OCI-LY3 (cell line): Measurements from ENCODE around the gene RHBDD1.

Experiments used
- H2AFZ ChIP-seq: fragments of 200-600, 300-600 bp; shearing (Covaris generic); 2 replicates; pipeline ENCODE4 v1.6.0; 2014; ENCODE audit warnings: antibody characterized with exemption, low read depth, low read length
- H3K27ac ChIP-seq: fragments of 200-600, 300-600 bp; sonication (generic); 2 replicates; pipeline ENCODE4 v1.5.1; 2014; ENCODE audit warnings: mild to moderate bottlenecking, low read length, moderate library complexity, mixed read lengths
- H3K27me3 ChIP-seq: fragments of 200-600, 300-600 bp; sonication (generic); 2 replicates; pipeline ENCODE4 v1.6.1; 2014; ENCODE audit warnings: low read depth, low read length, mixed read lengths
- H3K36me3 ChIP-seq: fragments of 200-600, 300-600 bp; sonication (generic); replicated peaks from 2 replicates; pipeline ENCODE3; 2014; ENCODE audit warnings: low read depth, low read length, mixed read lengths
- H3K4me1 ChIP-seq: fragments of 300-600, 200-600 bp; sonication (generic); 2 replicates; pipeline ENCODE4 v1.6.1; 2014; ENCODE audit warnings: low read length, mixed read lengths
- H3K4me2 ChIP-seq: fragments of 200-600, 300-600 bp; sonication (generic); 2 replicates; pipeline ENCODE4 v1.6.1; 2014; ENCODE audit warnings: low read length, mixed read lengths
- H3K4me3 ChIP-seq: fragments of 300-600, 200-600 bp; sonication (generic); 2 replicates; pipeline ENCODE4 v1.5.1; 2014; ENCODE audit warnings: antibody characterized with exemption, mild to moderate bottlenecking, low read length, moderate library complexity
- H3K79me2 ChIP-seq: fragments of 300-600, 200-600 bp; shearing (Covaris generic); 2 replicates; pipeline ENCODE4 v1.6.1; 2014; ENCODE audit warnings: mild to moderate bottlenecking, low read length, mixed read lengths
- H3K9ac ChIP-seq: fragments of 300-600, 200-600 bp; shearing (Covaris generic); 2 replicates; pipeline ENCODE4 v1.6.0; 2014; ENCODE audit warnings: mild to moderate bottlenecking, low read length, moderate library complexity
- H3K9me3 ChIP-seq: fragments of 200-600, 300-600 bp; shearing (Covaris generic); 2 replicates; pipeline ENCODE4 v1.6.1; 2014; ENCODE audit warnings: low read length, mixed read lengths; ENCODE audit not compliant: insufficient read depth
- H4K20me1 ChIP-seq: fragments of 200-600, 300-600 bp; sonication (generic); 2 replicates; pipeline ENCODE4 v1.6.1; 2016; ENCODE audit warnings: low read length, mixed read lengths; ENCODE audit not compliant: insufficient read depth
- CTCF ChIP-seq: fragments of 200-600, 300-600 bp; sonication (generic); IDR thresholded peaks from 2 replicates; pipeline ENCODE4 v1.5.1; 2014; ENCODE audit warnings: antibody characterized with exemption, low read length, low read depth
- EZH2phosphoT487 ChIP-seq: fragments of 200-600 bp; shearing (Covaris generic); IDR thresholded peaks from 2 replicates; pipeline ENCODE4 v1.6.1; 2018; ENCODE audit warnings: antibody characterized with exemption, mixed run types, low read depth

RHBDD1 gene

GRCh38 chr2:226934546-226935201, 98.8 kb downstream of the RHBDD1 start:
- peaks cover 7% of the 10 kb centered on the region; the same call in 1 of the 2 replicates for H3K4me1 ChIP-seq
- H2AFZ ChIP-seq = no peak overlapping the region
- no peaks in the 10 kb centered on the region for H4K20me1 ChIP-seq
- no peaks in the 10 kb centered on the region for H3K9me3 ChIP-seq
- no peak overlapping the region for H3K27ac ChIP-seq
- no peak overlapping the region for H3K4me3 ChIP-seq
- H3K36me3 ChIP-seq = no peaks in the 10 kb centered on the region
- H3K79me2 ChIP-seq = no peaks in the 10 kb centered on the region
- TF ChIP-seq CTCF (no peak), EZH2phosphoT487 (no peak)
- H3K27me3 ChIP-seq = no peaks in the 10 kb centered on the region
- H3K4me2 ChIP-seq = no peak overlapping the region
- no peak overlapping the region for H3K9ac ChIP-seq

GRCh38 chr2:226943862-226944620, 108.2 kb downstream of the RHBDD1 start:
- Histone ChIP-seq H3K4me2 (no peak overlapping the region), H3K4me3 (no peak overlapping the region), H3K79me2 (no peaks in the 10 kb centered on the region), H3K27me3 (no peaks in the 10 kb centered on the region), H2AFZ (no peak overlapping the region), H3K9ac (no peak overlapping the region), H3K36me3 (no peaks in the 10 kb centered on the region), H3K4me1 (peaks cover 4% of the 10 kb centered on the region; the same call in 1 of the 2 replicates), H4K20me1 (no peaks in the 10 kb centered on the region), H3K9me3 (no peaks in the 10 kb centered on the region), H3K27ac (no peak overlapping the region)
- no peak for TF ChIP-seq EZH2phosphoT487
- TF ChIP-seq CTCF = no peak

- Histone ChIP-seq H3K9me3 (no peaks in the 10 kb centered on the region), H3K4me1 (no peaks in the 10 kb centered on the region), H3K4me3 (no peak overlapping the region), H3K4me2 (no peak overlapping the region), H4K20me1 (no peaks in the 10 kb centered on the region), H3K79me2 (no peaks in the 10 kb centered on the region), H3K27ac (no peak overlapping the region), H3K27me3 (no peaks in the 10 kb centered on the region), H3K36me3 (no peaks in the 10 kb centered on the region), H2AFZ (no peak overlapping the region), H3K9ac (no peak overlapping the region)
- no peak for TF ChIP-seq CTCF
- TF ChIP-seq EZH2phosphoT487 = no peak
Measured at GRCh38 chr2:226953206-226953605, 117.4 kb downstream of the RHBDD1 start.

GRCh38 chr2:226953826-226954225, 118.0 kb downstream of the RHBDD1 start:
- Histone ChIP-seq H3K4me2 (no peak overlapping the region), H3K27ac (no peak overlapping the region), H3K9me3 (no peaks in the 10 kb centered on the region), H3K36me3 (no peaks in the 10 kb centered on the region), H3K9ac (no peak overlapping the region), H3K4me3 (no peak overlapping the region), H3K27me3 (no peaks in the 10 kb centered on the region), H3K4me1 (no peaks in the 10 kb centered on the region), H3K79me2 (no peaks in the 10 kb centered on the region), H4K20me1 (no peaks in the 10 kb centered on the region), H2AFZ (no peak overlapping the region)
- TF ChIP-seq CTCF (no peak), EZH2phosphoT487 (no peak)
